Epithelial cell of prostate (primary cell): ENCODE results near the gene ASMTL.
"Not testable (repeated sequence)": the region's sequence is repeated elsewhere in the genome, so short reads cannot be mapped to it uniquely, and the experiment has no call there.

Experiments
- DNase-seq: peaks from one replicate; pipeline ENCODE4 v3.0.0-alpha.2; 2011; ENCODE audit warnings: low read depth, low spot score
- H3K27ac ChIP-seq: fragments of 450-650 bp; 2 replicates; pipeline ENCODE4 v1.5.1; 2017; ENCODE audit warnings: mild to moderate bottlenecking

The ASMTL gene, protein sequence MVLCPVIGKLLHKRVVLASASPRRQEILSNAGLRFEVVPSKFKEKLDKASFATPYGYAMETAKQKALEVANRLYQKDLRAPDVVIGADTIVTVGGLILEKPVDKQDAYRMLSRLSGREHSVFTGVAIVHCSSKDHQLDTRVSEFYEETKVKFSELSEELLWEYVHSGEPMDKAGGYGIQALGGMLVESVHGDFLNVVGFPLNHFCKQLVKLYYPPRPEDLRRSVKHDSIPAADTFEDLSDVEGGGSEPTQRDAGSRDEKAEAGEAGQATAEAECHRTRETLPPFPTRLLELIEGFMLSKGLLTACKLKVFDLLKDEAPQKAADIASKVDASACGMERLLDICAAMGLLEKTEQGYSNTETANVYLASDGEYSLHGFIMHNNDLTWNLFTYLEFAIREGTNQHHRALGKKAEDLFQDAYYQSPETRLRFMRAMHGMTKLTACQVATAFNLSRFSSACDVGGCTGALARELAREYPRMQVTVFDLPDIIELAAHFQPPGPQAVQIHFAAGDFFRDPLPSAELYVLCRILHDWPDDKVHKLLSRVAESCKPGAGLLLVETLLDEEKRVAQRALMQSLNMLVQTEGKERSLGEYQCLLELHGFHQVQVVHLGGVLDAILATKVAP

DNA sequence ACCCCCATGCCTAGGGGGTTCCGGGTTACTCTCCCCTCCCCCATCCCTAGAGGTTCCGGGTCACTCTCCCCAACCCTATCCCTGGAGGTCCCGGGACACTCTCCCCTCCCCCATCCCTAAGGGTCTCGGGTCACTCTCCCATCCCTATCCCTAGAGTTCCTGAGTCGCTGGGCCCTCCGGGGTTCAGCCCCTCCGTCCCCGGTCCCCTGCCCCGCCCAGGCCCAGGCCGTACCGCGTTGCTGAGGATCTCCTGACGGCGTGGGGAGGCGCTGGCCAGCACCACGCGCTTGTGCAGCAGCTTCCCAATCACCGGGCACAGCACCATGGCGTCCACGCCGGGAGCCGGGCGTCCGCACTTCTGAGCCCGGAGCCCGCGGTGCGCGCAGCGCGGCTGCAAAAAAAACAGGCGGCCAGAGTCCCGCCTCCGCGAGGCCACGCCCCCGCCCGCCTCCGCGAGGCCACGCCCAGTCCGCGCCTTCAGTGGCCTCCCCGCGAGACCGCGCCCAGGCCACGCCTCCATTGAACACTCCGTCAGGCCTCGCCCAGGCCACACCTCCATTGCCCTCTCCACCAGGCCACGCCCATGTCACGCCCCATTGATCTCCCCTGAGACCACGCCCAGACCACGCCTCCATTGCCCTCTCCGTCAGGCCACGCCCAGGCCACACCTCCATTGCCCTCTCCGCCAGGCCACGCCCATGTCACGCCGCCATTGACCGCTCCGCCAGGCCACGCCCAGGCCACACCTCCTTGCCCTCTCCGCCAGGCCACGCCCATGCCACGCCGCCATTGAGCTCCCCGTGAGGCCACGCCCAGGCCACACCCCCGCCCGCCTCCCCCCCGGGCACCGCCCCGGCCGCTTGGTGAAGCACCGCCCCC is at the start of gene ASMTL:
ASMTL (minus strand) TSS at position 394 of the 879 bp plus-strand sequence; CDS start at position 325, 69 bp downstream.
- peak within 1 kb of the TSS; percentile 33 for H3K27ac ChIP-seq
- peak; percentile 94 for DNase-seq

DNA sequence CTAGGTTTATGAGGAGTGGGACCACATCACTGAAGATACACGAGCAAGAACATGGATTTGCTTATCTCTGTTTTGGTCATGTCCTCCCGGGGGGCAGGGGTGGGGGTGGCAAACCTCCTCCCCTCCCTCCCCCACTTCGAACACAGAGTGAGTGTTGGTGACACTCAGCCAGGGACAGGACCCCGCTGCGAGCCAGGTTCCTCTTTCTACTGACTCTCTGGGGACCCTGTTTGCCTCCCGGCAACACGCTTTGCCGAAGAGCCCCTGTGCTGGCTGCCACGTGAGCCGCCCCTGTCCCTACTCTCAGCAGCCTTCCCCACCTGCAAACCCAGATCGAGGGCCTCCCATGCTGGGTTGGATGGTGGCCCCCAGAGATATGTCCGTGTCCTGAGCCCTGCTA is 49.5 kb upstream of the ASMTL start:
- DNase-seq, result no peak
- H3K27ac ChIP-seq, result no peak overlapping the region

DNA sequence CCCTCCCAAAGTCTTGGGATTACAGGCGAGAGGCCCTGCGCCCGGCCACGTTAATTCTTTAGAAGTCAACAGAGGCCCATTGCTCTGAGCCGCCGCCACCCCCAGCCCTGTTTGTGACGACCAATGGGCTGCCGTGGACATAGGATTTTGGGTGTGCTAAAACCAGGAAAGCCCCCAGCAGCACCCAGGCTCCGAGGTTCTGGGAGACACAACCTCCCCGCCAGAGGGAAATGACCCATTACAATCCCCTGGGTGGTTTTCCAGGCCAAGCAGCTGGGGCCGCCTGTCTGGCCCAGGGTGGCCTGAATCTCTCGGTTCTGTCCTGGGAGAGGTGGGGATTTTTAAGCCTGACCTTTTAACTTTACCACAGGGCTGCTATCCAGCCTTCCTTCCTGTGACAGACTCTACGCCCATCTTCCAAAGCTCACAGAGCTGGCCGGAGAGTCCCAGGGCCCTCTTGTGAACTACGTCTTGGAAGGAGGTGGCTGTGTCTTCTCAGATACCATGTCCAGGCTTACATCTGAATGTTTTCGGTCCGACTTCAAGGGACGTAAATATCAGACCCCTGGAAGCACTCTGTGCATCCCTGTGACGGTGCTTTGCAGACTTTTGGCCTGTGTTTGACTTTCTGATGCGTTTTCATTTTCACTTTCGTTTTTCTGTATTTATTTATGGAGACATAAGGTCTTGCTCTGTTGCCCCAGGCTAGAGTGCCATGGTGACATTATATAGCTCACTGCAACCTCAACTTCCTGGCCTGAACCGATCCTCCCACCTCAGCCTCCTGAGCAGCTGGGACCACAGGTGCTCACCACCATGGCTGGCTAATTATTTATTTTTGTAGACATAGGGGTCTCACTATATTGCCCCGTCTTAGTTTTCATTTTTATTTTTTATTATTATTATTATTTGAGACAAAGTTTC is 48.3 kb upstream of the ASMTL start:
- no peak for DNase-seq
- H3K27ac ChIP-seq, result no peak overlapping the region

DNA sequence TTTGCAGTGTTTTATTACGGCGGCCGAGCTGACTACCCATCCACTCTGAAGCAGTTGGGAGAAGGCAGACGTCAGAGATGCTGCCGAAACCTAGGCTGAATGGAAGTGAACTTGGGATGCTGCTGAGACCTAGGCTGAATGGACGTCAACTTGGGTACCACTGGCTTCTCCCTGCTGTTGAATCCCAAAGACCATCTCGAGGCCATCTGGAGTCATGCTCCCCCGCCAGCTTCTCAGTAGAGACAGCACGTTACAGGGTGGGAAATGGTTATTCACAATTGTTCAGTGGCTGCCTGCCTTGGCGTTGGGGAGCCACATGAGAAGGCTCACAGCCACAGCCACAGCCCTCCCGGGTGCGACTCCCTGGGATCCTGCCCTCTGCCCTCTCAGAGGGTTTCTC is 43.4 kb upstream of the ASMTL start:
- DNase-seq, result no peak
- no peak overlapping the region for H3K27ac ChIP-seq

DNA sequence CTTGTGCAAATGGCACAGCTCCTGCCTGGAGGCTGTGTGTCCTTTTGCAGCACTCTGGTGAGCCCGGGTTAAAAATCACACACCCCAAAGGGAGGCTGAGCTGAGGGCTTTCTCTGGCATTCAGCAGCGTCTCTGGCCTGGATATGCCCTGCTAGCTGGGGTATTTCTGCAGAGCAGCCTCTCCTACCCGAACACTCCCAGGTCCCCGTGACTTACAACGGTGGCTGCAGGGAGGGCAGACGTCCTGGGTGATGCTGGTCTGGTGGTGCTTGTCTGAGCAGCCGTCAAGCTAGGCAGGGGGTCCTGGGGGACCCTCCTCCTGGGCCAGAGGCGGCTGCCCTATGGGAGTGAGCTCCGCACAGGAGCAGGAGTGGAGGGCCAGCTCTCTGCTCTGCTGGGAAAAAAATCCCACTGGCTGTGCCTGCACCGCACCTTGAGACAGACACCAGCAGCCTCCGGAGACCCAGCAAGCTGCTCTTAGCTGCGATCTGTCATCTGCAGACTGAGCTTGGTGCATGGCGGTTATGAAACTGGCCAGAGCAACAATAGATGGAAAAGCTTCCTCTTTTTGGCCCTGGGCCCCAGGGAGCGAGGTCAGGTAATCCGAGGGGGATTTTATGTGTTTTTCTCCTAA is 41.3 kb upstream of the ASMTL start:
- DNase-seq, result no peak
- no peak overlapping the region for H3K27ac ChIP-seq

DNA sequence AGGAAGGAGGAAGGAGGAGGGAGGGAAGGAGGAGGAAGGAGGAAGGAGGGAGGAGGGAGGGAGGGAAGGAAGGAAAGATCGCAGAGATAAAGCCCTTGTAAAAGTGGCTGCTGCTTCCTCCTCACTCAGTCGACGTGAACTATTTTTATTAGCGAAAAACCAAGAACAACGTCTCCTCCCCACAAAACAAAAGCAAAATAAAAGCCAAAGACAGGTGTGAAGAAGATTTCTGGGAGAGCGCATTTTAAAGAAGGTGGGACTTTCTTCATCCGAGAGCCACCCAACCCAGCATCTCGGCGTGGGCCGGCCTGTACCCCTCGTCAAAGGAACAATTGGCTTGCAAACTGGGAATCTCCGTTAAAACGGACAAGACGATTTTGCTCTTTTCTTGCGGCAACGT is 40.7 kb upstream of the ASMTL start:
- no peak for DNase-seq
- H3K27ac ChIP-seq, result no peak overlapping the region

DNA sequence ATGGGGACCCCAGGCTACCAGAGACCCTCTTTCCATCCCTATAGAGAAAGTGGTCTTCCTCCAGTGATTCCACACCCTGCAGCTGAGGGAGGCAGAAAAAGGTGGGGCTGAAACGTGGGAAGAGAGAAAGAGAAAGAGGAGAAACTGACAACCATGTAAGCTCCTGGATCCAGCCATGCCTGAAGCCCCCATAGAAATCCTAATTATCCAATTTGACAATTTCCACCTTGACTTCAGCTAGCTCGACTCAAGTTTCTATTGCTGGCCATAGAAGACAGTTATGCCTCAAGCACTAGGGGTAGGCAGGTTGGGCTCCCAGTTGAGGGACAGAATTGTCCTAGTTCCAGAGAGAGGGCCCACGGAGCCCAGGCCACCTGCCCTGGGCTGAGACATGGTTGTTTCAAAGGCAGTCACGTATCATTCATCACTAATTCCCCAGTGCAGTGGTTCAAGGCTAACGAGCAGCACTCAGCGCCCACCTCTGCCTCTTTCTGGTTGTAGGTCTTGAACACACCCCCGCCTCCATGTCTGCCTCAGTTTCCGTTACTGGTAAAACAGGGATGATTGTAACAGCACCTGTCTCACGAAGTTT is 39.8 kb upstream of the ASMTL start:
- no peak overlapping the region for H3K27ac ChIP-seq
- no peak for DNase-seq

DNA sequence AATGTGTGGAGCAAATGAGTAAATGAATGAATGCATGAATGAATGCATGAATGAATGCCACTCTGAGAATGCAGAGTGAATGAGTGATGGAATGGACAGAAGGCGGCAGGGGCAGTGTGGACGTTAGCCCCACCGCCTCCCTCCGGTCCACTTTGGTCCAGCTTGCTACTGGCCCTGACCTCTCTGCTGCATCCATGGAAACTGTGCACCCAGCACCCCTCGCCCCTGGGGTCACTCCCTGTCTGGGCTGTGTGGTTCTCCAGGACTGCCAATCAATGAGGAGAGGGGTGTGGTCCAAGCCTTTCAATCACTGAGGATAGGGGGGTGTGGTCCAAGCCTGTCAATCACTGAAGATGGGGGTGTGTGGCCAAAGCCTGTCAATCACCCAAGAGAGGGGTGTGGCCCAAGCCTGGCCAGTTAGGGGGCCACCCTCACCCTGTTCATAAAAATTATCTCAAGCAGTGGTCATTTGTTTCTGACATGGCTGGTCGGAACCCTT is 39.2 kb upstream of the ASMTL start:
- no peak overlapping the region for H3K27ac ChIP-seq
- DNase-seq, result no peak

DNA sequence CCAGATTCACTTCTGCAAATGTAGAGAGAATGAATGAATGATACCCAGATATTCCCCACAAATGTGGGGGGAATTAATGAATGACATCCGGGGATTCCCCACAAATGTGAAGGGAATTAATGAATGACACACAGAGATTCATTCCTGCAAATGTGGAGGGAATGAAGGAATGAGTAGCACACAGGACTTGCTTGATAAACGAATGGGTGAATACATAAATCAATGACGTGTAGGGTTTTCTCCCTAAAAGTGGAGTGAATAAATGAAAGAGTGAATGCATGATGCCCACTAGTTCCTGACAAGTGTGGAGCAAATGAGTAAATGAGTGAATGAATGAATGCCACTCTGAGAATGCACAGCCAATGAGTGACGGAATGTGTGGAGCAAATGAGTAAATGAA is 38.5 kb upstream of the ASMTL start:
- not testable (repeated sequence) for DNase-seq, H3K27ac ChIP-seq

DNA sequence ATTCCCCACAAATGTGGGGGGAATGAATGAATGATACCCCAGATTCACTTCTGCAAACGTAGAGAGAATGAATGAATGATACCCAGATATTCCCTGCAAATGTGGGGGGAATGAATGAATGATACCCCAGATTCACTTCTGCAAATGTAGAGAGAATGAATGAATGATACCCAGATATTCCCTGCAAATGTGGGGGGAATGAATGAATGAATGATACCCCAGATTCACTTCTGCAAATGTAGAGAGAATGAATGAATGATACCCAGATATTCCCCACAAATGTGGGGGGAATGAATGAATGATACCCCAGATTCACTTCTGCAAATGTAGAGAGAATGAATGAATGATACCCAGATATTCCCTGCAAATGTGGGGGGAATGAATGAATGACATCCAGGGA is 38.0 kb upstream of the ASMTL start:
- H3K27ac ChIP-seq, DNase-seq: not testable (repeated sequence)

DNA sequence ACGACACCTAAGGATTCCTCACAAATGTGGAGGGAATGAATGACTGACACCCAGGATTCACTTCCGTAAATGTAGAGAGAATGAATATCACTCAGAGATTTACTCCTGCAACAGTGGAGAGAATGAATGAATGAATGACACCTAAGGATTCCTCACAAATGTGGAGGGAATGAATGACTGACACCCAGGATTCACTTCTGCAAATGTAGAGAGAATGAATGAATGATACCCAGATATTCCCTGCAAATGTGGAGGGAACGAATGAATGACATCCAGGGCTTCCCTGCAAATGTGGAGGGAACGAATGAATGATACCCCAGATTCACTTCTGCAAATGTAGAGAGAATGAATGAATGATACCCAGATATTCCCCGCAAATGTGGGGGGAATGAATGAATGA is 36.6 kb upstream of the ASMTL start:
- not testable (repeated sequence) for DNase-seq, H3K27ac ChIP-seq

DNA sequence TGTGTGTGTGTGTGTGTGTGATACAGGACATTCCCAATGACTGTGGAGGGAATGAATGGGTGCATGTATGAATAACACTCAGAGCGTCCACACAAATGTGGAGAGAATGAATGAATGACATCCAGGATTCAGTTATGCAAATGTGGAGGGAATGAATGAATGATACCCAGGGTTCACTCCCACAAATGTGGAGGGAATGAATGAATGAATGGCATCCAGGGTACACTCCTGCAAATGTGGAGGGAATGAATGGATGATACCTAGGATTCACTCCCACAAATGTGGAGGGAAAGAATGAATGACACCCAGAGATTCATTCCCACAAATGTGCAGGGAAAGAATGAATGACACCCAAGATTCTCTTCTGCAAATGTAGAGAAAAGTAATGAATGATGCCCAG is 36.0 kb upstream of the ASMTL start:
- no peak for DNase-seq
- no peak overlapping the region for H3K27ac ChIP-seq

DNA sequence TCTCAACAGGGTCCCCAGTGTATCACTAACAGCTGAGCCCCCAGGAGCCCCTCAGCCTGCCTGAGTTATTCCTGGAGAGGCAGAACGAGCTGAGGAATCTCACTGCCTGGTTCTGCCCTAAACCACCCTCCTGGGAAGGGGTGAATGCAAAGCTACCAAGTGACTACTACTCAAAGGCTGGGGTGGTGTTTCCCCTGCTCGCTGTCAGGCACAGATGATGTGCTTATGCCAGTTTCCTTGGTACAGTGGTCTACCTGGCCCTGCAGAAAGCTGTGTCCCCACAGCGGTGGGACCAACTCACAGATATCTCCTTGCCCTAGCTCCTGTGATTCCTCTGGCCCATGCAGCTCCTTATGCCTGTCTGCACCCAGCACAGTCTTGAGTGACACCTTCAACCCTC is 35.4 kb upstream of the ASMTL start:
- no peak overlapping the region for H3K27ac ChIP-seq
- DNase-seq, result no peak

DNA sequence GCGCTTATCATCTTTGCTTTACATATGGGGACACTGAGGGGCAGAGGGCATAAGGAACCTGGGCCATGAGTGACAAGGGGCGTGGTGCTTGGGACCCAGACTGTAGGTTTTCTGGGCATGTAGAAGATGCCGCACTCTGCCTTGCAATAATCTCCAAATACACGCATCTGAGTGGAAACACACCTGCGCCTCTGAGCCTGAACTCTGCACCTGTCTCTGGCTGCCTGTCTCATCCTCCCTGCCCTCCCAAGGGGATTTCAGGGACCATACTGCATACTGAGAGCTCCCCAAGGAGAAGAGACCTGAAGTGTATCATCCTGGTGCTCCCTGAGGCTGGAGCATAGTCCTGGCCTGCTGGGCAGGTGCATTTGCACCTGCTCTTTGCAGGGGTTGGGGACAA is 34.7 kb upstream of the ASMTL start:
- DNase-seq, result no peak
- H3K27ac ChIP-seq, result no peak overlapping the region

DNA sequence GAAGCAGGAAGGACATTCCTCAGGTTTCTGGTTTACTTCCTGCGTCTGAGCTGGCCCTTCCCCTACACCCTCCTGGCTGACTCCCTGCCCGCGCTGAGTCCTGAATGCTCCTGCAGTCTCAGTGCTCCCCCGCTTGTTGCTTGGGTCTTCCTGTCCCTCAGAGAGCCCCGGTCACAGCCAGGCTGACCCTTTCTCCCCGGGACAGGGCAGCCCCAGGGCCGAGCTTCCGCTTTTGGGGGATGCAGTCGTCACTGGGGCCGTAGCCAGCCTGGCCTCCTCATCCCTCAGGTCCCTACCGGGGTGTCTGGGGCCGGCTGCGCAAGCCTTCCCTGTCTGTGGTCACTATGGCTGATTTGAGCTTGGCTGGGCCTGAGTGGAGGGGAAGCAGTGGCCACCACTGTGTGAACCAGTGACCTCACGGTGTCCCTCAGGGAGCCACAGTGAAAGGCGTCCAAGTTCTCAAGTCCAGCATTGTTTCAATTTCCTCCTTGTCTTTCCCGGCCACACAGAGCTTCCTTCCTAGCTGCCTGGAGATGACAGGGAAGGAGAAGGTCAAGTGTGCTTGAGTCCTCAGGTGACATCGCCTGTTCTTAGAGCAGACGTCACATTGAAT is 34.1 kb upstream of the ASMTL start:
- DNase-seq, result no peak

DNA sequence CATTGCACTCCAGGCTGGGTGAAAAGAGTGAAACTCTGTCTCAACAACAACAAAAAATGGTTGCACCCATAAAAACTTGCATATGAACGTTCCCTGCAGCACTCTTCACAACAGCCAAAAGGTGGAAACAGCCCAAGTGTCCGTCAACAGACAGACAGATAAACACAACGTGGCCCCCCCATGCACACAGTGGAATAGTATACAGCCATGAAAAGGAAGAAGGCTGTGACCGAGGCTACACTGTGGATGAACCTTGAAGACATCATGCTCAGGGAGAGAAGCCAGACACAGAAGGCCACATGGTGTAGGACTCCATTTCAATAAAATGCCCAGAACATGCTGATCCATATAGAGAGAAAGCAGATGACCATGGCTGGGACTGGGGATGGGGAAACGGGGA is 33.5 kb upstream of the ASMTL start:
- no peak overlapping the region for H3K27ac ChIP-seq

More for the DNA sequence above, 34.1 kb upstream of the ASMTL start:
- H3K27ac ChIP-seq, result no peak overlapping the region

DNA sequence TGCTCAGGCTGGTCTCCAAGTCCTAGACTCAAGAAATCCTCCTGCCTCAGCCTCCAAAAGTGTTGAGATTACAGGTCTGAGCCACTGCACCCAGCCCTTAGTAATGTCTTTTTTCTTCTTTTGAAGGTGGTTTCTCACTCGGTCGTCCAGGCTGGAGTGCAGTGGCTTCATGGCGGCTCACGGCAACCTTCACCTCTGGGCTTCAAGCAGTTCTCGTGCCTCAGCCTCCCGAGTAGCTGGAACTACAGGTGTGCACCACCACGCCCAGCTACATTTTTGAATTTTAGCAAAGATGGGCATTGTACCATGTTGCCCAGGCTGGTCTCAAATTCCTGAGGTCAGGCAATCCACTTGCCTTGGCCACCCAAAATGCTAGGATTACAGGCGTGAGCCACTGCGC is 32.3 kb upstream of the ASMTL start:
- no peak for DNase-seq
- no peak overlapping the region for H3K27ac ChIP-seq

More for the DNA sequence above, 33.5 kb upstream of the ASMTL start:
- no peak for DNase-seq

DNA sequence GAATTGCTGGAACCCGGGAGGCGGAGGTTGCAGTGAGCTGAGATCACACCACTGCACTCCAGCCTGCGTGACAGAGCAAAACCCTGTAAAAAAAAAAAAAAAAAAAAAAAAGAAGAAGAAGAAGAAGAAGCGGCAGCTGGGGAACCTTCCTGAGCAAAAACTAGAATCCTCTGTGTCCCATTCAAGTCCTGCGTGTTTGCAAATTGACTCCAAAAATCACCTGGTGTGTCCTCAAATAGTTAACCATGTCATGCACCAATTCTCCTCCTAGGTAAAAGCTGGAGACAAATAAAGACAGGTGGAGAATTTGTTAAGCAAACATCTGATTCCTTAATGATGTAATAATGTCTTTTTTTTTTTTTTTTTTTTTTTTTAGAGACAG is 31.9 kb upstream of the ASMTL start:
- H3K27ac ChIP-seq, result no peak overlapping the region
- no peak for DNase-seq
